GM19193 (cell line): ENCODE measurements around the gene HEBP1.

Source experiments
- POLR2A ChIP-seq: IDR thresholded peaks from 4 replicates; pipeline ENCODE4 v1.6.1; 2011; ENCODE audit not compliant: insufficient read depth, insufficient read length; ENCODE audit errors: extremely low read depth

HEBP1 gene

DNA sequence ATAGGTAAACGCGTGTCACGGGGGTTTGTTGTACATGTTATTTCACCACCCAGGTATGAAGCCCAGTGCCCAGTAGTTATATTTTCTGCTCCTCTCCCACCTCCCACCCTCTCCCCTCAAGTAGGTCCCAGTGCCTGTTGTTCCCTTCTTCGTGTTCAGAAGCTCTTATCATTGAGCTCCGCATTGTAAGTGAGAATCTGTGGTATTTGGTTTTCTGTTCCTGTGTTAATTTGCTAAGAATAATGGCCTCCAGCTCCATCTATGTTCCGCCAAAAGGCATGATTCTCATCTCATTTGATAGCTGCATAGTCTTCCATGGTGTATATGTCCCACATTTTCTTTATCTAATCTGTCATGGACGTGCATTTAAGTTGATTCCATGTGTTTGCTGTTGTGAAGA is 41.2 kb downstream of the HEBP1 start:
- no peak for TF ChIP-seq POLR2A

DNA sequence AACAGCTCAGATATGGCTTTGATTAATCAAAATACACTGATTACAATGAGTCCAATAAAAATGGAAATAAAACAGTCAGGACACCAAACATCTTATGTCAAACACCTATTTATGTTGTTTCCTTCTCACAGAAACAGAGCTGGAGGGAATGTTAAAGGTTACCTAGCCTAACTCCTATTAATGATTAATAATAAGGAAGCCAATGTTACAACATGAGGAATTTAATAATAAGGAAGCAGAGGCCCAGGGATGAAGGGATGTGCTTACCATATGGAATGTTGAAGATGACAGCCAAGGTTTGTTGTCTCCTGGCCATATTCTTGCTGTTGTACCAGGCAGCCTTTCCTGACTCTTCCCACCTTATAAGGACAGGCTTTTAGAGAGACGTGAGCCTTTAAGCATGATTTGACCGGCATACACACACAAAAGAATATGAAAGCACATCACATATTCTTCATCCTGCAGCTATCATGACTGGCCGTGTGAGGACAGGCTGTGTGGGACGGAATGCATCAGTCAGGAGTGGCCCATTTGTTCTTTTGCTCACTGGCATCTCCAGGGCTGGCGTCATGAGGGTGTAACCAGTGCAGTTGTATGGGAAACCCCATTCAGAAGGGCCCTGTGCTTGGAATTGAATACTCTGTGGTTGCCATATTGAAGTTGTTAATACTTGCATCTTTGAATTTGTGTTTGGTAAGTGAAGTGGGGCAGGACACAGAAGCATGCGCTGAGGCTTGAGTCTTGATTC is 45.0 kb downstream of the HEBP1 start:
- TF ChIP-seq POLR2A, result no peak

DNA sequence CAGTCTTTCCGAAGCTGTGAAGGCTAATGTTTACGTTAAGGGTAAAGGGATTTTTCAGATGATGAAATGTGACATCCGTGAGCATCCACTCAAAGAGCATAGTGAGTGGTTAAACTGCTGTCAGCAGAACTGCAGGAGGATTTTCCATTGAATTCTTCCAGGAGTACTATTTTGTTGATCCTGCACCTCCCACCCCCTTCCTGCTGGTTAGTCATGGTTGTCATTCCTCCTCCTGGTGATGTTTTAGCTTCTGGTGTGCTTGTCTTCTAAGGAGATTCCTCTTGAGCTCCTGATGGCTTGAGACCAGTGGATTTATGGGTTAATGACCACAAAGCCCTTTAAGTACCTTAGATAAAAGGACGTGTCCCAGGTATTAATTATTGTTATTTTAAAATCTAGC is 45.7 kb downstream of the HEBP1 start:
- no peak for TF ChIP-seq POLR2A

DNA sequence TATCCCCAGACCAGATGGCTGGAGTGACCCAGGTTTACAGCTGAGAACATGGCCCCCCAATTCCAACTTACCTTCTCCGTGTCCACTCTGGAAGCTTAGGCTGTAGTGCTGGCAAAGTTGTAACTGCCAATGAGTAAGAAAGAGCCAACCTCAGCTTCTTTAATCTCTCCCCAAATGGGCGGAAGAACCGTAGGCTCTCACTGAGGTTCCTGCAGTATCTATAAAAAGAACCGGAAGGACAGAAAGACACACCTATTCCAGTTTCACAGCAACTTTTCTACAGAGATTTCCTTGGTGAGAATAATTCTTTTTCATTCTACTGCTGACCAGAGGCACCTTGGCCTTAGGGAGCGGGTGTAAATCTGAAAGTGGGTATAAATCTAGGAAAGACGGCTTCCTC is 48.0 kb downstream of the HEBP1 start, which contains the start of gene GPRC5D:
GPRC5D (minus strand) TSS at position 135 of the 400 bp plus-strand sequence. CDS start 1,786 bp downstream, outside the sequence.
- TF ChIP-seq POLR2A, result no peak

DNA sequence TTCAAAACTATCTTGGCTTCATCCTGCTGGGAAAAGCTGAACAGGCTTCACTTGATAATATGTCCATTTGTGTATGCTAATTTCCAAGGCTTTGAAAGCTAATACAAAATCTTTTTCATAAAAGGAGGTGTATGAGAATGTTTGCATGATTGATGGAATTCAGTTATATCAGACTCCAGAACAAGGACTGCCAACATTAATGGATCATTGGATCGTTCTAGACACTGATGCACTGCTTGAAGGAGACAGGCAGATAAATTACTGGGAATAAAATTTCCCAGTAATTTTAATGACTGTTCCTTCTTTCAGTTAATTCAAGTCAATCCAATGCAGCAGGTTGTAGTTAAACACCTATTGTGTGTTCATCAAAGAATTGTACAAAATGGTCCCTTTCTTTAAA is 48.6 kb downstream of the HEBP1 start:
- TF ChIP-seq POLR2A, result no peak

DNA sequence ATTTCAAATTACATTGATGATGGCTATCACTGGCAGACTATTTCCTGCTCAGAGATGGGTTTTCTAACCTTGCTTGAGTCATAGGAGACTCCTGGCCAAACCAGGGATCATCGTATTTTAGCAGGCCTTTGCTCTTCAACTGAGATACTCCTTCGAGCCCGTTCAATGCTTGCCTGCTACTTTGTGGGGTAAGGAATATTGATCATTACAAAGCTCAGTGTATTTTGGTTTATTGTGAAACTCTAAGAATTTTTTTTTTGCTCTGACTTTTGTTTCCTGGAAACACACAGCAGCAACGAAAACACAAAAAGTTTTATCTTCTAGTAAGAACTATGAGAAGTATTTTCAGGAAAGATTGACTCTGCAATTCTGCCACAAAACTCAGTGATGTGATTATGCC is 52.2 kb downstream of the HEBP1 start:
- no peak for TF ChIP-seq POLR2A

DNA sequence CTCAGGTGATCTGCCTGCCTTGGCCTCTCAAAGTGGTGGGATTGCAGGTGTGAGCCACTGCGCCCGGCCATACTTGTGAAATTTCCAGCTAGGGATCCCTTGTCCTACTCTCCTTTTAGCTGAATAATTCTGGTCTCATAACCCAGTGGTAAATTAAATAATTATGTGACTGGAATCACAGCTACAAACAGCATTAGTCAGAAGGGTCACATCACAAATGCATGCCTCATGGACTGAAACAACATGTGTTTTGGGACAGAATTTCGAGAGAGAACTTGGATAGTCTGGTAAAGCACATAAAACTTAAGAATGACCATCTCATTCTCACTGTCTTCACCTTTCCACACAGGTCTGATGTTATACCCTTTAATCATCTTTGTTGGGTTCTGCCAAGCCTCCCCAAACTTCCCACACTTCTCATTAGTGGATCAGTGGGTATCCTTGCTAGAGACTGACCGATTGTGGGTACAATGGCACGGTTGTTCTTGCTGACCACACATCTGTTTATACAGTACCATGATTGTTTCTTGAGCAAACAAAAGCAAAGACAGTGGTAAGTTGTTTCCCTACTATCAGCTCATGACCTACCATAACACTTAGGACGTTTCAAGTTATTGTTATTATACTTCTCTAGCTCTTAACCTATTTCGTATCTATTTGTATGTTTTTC is 53.2 kb downstream of the HEBP1 start:
- TF ChIP-seq POLR2A, result no peak

DNA sequence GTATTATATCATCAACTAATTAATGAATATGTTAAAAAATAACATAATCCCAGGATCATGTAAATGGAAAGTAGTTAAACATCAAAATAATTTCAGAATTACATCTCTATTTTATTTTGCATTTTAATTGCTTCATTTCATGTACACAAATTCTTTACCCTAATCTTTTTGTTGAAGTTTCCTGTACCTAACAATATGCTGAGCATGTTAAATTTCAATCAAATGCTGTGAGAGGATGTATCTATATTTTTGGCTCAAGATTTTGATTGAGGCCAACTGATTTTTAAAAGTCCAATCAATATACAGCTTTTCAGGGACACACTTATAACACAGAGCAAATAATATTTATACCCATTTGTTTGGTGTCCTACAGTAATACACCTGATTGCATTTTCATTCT is 54.5 kb downstream of the HEBP1 start:
- no peak for TF ChIP-seq POLR2A

DNA sequence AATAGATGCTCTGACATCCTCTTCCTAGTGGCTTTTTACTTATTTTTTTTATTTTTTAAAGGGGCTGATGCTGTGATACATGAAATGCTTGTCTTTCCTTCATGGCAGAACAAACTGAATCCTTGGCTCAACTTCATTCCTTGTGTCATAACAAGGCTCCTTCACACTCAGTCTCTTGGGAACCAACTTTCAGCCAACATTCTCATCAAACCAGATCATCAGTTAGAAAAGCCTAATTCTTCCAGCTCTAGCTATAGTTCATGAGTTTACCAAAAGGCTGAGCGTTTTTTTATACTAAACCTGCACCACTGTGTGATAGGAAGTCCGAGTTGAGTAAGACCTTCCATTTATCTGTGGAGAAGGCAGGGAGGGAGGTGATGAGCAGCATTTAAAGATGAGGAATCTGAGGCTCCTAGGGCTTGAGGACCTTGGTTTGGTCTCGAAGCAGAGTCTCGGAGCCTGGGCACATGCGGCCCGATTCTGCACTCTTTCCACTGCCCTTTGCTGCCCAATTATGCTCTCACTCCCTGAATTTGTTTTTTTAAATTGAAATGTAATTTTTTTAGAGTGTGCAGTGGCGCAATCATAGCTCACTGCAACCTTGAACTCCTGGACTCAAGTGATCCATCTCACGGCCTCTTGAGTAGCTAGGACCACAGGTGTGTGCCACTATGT is 56.3 kb downstream of the HEBP1 start:
- no peak for TF ChIP-seq POLR2A

DNA sequence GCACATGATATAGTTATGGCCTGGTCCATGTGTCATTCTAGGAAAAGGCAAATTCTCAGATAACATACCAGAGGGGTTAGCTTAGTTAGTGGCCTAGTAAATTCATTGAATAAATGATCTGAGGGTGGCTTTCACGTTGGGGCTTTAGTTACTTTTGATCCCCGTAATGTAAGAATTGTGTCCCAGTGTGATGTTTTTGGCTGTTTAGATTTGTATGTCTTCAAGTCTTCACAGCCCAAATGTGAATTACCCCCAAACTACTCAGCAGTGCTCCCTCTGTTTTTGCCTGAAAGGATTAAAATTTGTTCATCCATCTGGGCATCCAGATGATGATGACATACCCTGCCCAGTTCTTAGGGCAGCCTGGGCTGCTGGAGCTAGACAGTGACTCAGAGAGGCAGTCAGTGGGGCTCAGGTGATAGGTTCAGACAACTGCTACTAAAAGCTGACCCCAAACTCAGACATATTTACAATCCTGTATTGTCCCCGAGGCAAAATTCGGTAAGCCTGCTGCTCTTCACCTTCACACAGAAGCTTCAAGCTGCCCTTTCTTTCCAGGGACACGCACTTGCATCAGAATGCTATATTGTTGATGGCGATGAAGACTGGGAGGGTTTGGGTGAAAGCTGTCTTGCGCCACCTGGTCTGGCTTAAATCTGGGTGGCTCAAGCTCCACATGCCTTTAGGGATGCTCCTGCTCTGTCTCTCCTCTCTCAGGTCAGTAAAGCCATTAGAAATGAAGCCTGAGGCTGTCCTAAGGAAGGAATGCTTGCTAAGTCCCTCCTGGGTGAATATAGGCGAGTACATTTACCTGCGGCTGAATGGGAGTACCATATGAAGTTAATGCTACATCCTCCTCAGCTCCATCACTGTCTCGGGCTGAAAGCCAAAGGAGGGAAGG is 58.4 kb downstream of the HEBP1 start:
- TF ChIP-seq POLR2A, result no peak

DNA sequence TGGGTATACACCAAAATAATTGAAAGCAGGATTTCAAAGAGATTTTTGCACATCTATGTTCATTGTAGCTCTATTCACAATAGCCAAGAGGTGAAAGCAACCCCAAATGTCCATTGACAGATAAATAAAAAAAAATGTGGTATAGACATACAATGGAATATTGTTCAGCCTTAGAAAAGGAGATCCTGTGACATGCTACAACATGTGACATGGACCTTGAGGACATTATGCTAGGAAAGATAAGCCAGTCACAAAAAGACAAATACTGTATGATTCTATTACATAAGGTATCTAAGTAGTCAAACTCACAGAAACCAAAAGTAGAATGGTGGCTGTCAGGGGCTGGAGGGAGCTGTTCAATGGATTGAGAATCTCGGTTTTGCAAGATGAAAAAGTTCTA is 60.2 kb downstream of the HEBP1 start:
- no peak for TF ChIP-seq POLR2A

DNA sequence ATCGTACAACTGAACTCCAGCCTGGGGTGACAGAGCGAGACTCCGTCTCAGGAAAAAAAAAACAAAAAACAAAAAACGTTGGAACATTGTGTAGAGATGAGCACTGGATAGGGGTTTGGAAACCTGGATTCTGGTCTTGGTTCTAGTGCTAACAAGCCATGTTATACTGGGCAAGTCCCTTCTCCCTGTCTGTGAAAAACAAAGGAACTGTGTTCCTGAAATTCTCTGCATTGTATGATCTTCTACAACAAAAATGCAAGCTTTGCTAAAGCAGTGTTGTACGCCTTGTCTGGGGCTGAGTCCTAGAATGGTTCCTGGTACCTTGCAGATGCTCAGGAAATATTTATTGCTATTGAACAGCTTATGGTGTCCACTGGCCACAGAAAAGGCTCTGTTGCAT is 61.5 kb downstream of the HEBP1 start:
- TF ChIP-seq POLR2A, result no peak

DNA sequence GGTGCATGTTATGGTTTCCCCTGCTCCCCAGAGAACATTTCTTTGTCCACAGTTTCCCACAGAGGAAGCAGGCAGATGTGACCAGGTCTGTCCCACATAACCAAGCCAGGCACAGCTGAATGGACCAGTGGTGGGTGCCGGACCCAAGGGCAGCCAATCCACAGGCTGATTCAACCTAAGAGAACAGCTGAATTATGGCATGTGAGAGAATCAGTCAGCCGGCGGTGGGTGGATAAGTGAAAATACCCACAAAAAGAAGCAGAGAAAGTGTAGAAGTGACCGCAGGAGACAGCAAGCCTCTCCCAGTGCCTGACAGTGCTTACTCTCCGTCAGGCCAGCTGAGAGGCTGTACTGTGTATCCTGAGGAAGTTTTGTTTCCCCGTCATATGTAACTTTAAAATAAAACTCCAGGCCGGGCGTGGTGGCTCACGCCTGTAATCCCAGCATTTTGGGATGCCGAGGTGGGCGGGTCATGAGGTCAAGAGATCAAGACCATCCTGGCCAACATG is 63.0 kb downstream of the HEBP1 start:
- TF ChIP-seq POLR2A, result no peak

DNA sequence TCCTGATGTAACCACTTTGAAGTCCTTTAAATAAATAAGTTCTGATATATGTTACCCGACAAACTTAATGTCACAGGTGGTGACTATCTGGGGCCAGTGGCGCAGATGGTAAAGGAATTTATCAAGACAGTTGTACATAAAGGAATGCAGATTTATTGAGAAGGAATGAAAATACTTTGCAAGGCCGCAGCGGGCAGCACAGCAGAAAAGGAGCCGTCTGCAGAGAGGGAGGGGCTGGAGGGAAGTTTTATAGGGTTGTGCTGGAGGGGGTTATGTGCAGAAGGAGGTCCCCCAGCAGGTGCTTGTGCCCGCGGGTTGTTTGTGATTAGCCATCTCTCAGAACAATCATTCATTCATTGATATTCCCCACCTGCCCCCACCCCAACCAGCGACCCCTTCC is 65.5 kb downstream of the HEBP1 start:
- no peak for TF ChIP-seq POLR2A

DNA sequence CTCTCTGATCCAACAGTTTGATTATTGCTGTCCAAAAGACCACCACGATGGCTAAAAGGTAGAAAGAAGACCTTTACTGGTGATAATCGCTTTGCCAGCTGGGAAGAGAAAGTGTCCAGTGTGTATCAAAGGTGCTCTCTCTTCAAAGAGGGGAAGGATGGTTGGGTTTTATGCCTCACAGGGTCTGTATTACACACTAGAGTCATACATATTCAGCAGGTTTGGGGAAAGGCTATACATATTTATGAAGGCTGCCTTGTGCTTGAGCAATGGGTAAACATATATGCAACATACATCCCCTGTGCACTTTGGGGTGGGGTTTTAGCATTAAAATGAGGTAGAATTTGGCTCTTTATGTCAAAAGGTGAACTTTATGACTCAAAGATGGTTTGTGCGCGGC is 66.3 kb downstream of the HEBP1 start:
- TF ChIP-seq POLR2A, result no peak
